ENCODE measurements around the gene ZNF544. TPM values are rescaled to one million over a fixed set of nuclear protein-coding genes. Genes with fewer than 3 reads are reported as not detected.

Gene ZNF544
- polyA plus RNA-seq, 1 experiment: 33.4 TPM

- peaks cover 37% of the 10 kb centered on the region for H3K36me3 ChIP-seq (ENCODE audit: control insufficient read depth, insufficient read depth, low read length)
- POLR2A ChIA-PET: no interaction called here
- no peak for TF ChIP-seq CTCF (IDR thresholded peaks at IDR 0.05; ENCODE audit: insufficient read depth, low read depth, low read length)
- H3K4me3 ChIP-seq (ENCODE audit: low read depth, low read length): no peak overlapping the region
- H3K27me3 ChIP-seq (ENCODE audit: control insufficient read depth, insufficient read depth, low read length): no peaks in the 10 kb centered on the region
- DNase-seq (ENCODE audit: low read depth): no peak
- CTCF ChIA-PET: interaction anchor here (0.6 kb wide), 1 partner anchor 169 kb away, joined by 3 read pairs; no protein-coding TSS in a partner anchor
Observed at GRCh38 chr19:58212336-58213074, 16.2 kb upstream of the ZNF544 start.

- Histone ChIP-seq H3K27me3 (ENCODE audit: control insufficient read depth, insufficient read depth, low read length) (no peaks in the 10 kb centered on the region), H3K4me3 (ENCODE audit: low read depth, low read length) (no peak overlapping the region), H3K36me3 (ENCODE audit: control insufficient read depth, insufficient read depth, low read length) (peaks cover 33% of the 10 kb centered on the region)
- no peak for TF ChIP-seq CTCF (IDR thresholded peaks at IDR 0.05; ENCODE audit: insufficient read depth, low read depth, low read length)
- CTCF ChIA-PET: interaction anchor here (0.6 kb wide), 1 partner anchor 168 kb away, joined by 3 read pairs; no protein-coding TSS in a partner anchor
- no peak for DNase-seq (ENCODE audit: low read depth)
- POLR2A ChIA-PET: no interaction called here
Observed at GRCh38 chr19:58213075-58213369, 15.7 kb upstream of the ZNF544 start.

- ChIA-PET CTCF (no interaction called here), POLR2A (no interaction called here)
- Histone ChIP-seq H3K27me3 (ENCODE audit: control insufficient read depth, insufficient read depth, low read length) (no peaks in the 10 kb centered on the region), H3K36me3 (ENCODE audit: control insufficient read depth, insufficient read depth, low read length) (peaks cover 10% of the 10 kb centered on the region), H3K4me3 (ENCODE audit: low read depth, low read length) (no peak overlapping the region)
- TF ChIP-seq CTCF (IDR thresholded peaks at IDR 0.05; ENCODE audit: insufficient read depth, low read depth, low read length): no peak
- no peak for DNase-seq (ENCODE audit: low read depth)
Observed at GRCh38 chr19:58217069-58217481, 11.6 kb upstream of the ZNF544 start.

- H3K36me3 ChIP-seq (ENCODE audit: control insufficient read depth, insufficient read depth, low read length): peaks cover 7% of the 10 kb centered on the region
- ChIA-PET POLR2A (no interaction called here), CTCF (no interaction called here)
- no peak for TF ChIP-seq CTCF (IDR thresholded peaks at IDR 0.05; ENCODE audit: insufficient read depth, low read depth, low read length)
- H3K4me3 ChIP-seq (ENCODE audit: low read depth, low read length): no peak overlapping the region
- H3K27me3 ChIP-seq (ENCODE audit: control insufficient read depth, insufficient read depth, low read length): no peaks in the 10 kb centered on the region
- DNase-seq (ENCODE audit: low read depth): no peak
Observed at GRCh38 chr19:58217607-58218391, 10.9 kb upstream of the ZNF544 start.

GRCh38 chr19:58218899-58219298, 9.8 kb upstream of the ZNF544 start:
- TF ChIP-seq CTCF (IDR thresholded peaks at IDR 0.05; ENCODE audit: insufficient read depth, low read depth, low read length): 0 out of 2 replicates have a peak, but pooled peaks have one; percentile 16
- ChIA-PET CTCF (interaction anchor here (0.6 kb wide), 2 partner anchors 9 to 76 kb away, joined by 3 read pairs; no protein-coding TSS in a partner anchor), POLR2A (no interaction called here)
- H3K27me3 ChIP-seq (ENCODE audit: control insufficient read depth, insufficient read depth, low read length): no peaks in the 10 kb centered on the region
- no peak for DNase-seq (ENCODE audit: low read depth)
- no peak overlapping the region for H3K4me3 ChIP-seq (ENCODE audit: low read depth, low read length)
- peaks cover under 1% of the 10 kb centered on the region; the same call in 1 of the 2 replicates for H3K36me3 ChIP-seq (ENCODE audit: control insufficient read depth, insufficient read depth, low read length)

Measured in BJ (cell line).